Iris pigment epithelial cell (primary cell): Measurements from ENCODE around the gene TMEM273.

ENCODE experiments used
- DNase-seq: peaks from one replicate; pipeline ENCODE4 v3.0.0-alpha.2; 2011; ENCODE audit warnings: low read depth

TMEM273 gene

GRCh38 chr10:49139028-49139845 is 49.0 kb downstream of the TMEM273 start:
- peak; percentile 51 for DNase-seq

GRCh38 chr10:49138361-49138891 is 49.8 kb downstream of the TMEM273 start:
- DNase-seq = no peak

- DNase-seq = no peak
These were observed 51.7 kb downstream of the TMEM273 start for GRCh38 chr10:49136525-49136924.

- peak; percentile 75 for DNase-seq
These were observed 52.4 kb downstream of the TMEM273 start for GRCh38 chr10:49135575-49136313.

GRCh38 chr10:49134327-49134726 is 53.9 kb downstream of the TMEM273 start:
- DNase-seq = no peak

GRCh38 chr10:49133706-49134248 is 54.4 kb downstream of the TMEM273 start, which contains the start of gene FAM170B:
FAM170B (minus strand) TSS chr10:49134021; CDS start chr10:49133918, 103 bp downstream.
- DNase-seq = no peak

GRCh38 chr10:49132362-49132737 is 55.8 kb downstream of the TMEM273 start:
- DNase-seq = no peak

- no peak for DNase-seq
These were observed 56.5 kb downstream of the TMEM273 start for GRCh38 chr10:49131507-49132361.

GRCh38 chr10:49129376-49129775 is 58.8 kb downstream of the TMEM273 start:
- DNase-seq = no peak

GRCh38 chr10:49128854-49129253 is 59.3 kb downstream of the TMEM273 start:
- DNase-seq = no peak

GRCh38 chr10:49123981-49124950 is 63.9 kb downstream of the TMEM273 start:
- no peak for DNase-seq

- DNase-seq = no peak
These were observed 67.3 kb downstream of the TMEM273 start for GRCh38 chr10:49120911-49121310.

- peak; percentile 20 for DNase-seq
These were observed 68.4 kb downstream of the TMEM273 start for GRCh38 chr10:49119746-49120145.

- no peak for DNase-seq
These were observed 69.6 kb downstream of the TMEM273 start for GRCh38 chr10:49118430-49119074.

GRCh38 chr10:49117376-49118070 is 70.7 kb downstream of the TMEM273 start:
- DNase-seq = no peak

- no peak for DNase-seq
These were observed 71.4 kb downstream of the TMEM273 start for GRCh38 chr10:49116509-49117375.

GRCh38 chr10:49115796-49116508 is 72.2 kb downstream of the TMEM273 start:
- DNase-seq = no peak
